GM23248 (cell line): ENCODE measurements around the gene OMP. TPM values are rescaled to one million over a fixed set of nuclear protein-coding genes. Genes with fewer than 3 reads are reported as not detected.

Experiments
- DNase-seq: peaks from one replicate; pipeline ENCODE4 v3.0.0-alpha.2; 2015
- H2AFZ ChIP-seq: fragments of 200-600 bp; sonication (generic); 2 replicates; pipeline ENCODE4 v1.6.1; 2016; ENCODE audit warnings: antibody characterized with exemption
- H3F3A ChIP-seq: fragments of 200-600 bp; sonication (generic); 2 replicates; pipeline ENCODE4 v1.6.1; 2016; ENCODE audit warnings: mild to moderate bottlenecking, antibody characterized with exemption, mixed run types; ENCODE audit not compliant: insufficient read depth
- H3K27ac ChIP-seq: fragments of 200-600 bp; sonication (generic); 2 replicates; pipeline ENCODE4 v1.5.1; 2016; ENCODE audit warnings: mild to moderate bottlenecking
- H3K27me3 ChIP-seq: fragments of 200-600 bp; sonication (generic); replicated peaks from 2 replicates; pipeline ENCODE4 v1.6.1; 2016; ENCODE audit warnings: mild to moderate bottlenecking; ENCODE audit not compliant: insufficient read depth
- H3K36me3 ChIP-seq: fragments of 200-600 bp; sonication (generic); 2 replicates; pipeline ENCODE4 v1.6.1; 2016; ENCODE audit warnings: low read depth, mild to moderate bottlenecking
- H3K4me1 ChIP-seq: fragments of 200-600 bp; sonication (generic); 2 replicates; pipeline ENCODE4 v1.6.1; 2016; ENCODE audit warnings: mild to moderate bottlenecking; ENCODE audit not compliant: insufficient read depth
- H3K4me2 ChIP-seq: fragments of 200-600 bp; sonication (generic); one replicate; pipeline ENCODE4 v1.6.1; 2016; ENCODE audit warnings: mild to moderate bottlenecking; ENCODE audit not compliant: unreplicated experiment
- H3K4me3 ChIP-seq: fragments of 200-600 bp; sonication (generic); 2 replicates; pipeline ENCODE4 v1.5.1; 2016; ENCODE audit warnings: mild to moderate bottlenecking
- H3K79me2 ChIP-seq: fragments of 200-600 bp; sonication (generic); 2 replicates; pipeline ENCODE4 v1.6.1; 2016; ENCODE audit warnings: mild to moderate bottlenecking; ENCODE audit not compliant: insufficient read depth
- H3K9ac ChIP-seq: fragments of 200-600 bp; sonication (generic); 2 replicates; pipeline ENCODE4 v1.6.1; 2016; ENCODE audit warnings: mild to moderate bottlenecking
- H3K9me2 ChIP-seq: fragments of 200-600 bp; sonication (generic); 2 replicates; pipeline ENCODE4 v1.6.1; 2016; ENCODE audit warnings: mixed run types, mild to moderate bottlenecking, moderate library complexity; ENCODE audit not compliant: insufficient read depth
- H3K9me3 ChIP-seq: fragments of 200-600 bp; sonication (generic); one replicate; pipeline ENCODE4 v1.6.1; 2017; ENCODE audit warnings: low read depth
- H4K20me1 ChIP-seq: fragments of 200-600 bp; sonication (generic); 2 replicates; pipeline ENCODE4 v1.6.0; 2016; ENCODE audit not compliant: insufficient read depth
- EZH2 ChIP-seq: fragments of 200-600 bp; sonication (generic); IDR thresholded peaks from 2 replicates; pipeline ENCODE4 v1.6.1; 2018; ENCODE audit warnings: antibody characterized with exemption, mild to moderate bottlenecking; ENCODE audit not compliant: insufficient read depth, poor library complexity, severe bottlenecking
- EZH2phosphoT487 ChIP-seq: fragments of 200-600 bp; sonication (generic); IDR thresholded peaks from 2 replicates; pipeline ENCODE4 v1.6.1; 2018; ENCODE audit warnings: antibody characterized with exemption, moderate library complexity, mild to moderate bottlenecking, low read depth; ENCODE audit not compliant: insufficient read depth
- WGBS, 2 experiments: methylation state at CpG; one replicate each; pipeline ENCODE4 v1.1.6; 2015 to 2017; ENCODE audit warnings: low lambda C conversion rate in 2 of 2, low coverage in 1 of 2; ENCODE audit errors: missing lambda C conversion rate in 2 of 2; 5-methylcytosine and 5-hydroxymethylcytosine counted together
- in situ Hi-C: fragments of 300-500 bp; cut with MboI; formaldehyde crosslinking; loops from 2 replicates; pipeline ENCODE4 v1.15.0; 2020
- polyA plus RNA-seq: library from polyadenylated mRNA; unstranded; fragments of >200 nt; fragmentation: Nextera tagmentation; extraction: Ambion mirVana; gene quantifications from 2 replicates; pipeline ENCODE4 v1.2.1, GENCODE V29; 2016
- total RNA-seq: library from RNA; depleted of rRNA; stranded (reverse); fragments of >200 nt; shearing (Covaris generic); gene quantifications from 2 replicates; pipeline ENCODE4 v1.2.3, GENCODE V29; 2014

OMP gene
- total and polyA plus RNA-seq, 2 experiments from 2014 or later: not detected

GRCh38 chr11:77115956-77116355 lies 13.3 kb downstream of the OMP start:
- no peak overlapping the region for H3K4me3 ChIP-seq
- no peak overlapping the region for H3K4me2 ChIP-seq
- H3F3A ChIP-seq: no peaks in the 10 kb centered on the region
- in situ Hi-C loops: no loop called here
- no peaks in the 10 kb centered on the region for H3K27me3 ChIP-seq
- H3K9ac ChIP-seq: no peak overlapping the region
- H3K27ac ChIP-seq: no peak overlapping the region
- DNase-seq: no peak
- peaks cover 8% of the 10 kb centered on the region; the same call in 1 of the 2 replicates for H3K4me1 ChIP-seq
- 94 to 98% methylated on average over 13 to 15 of the region's 15 CpGs for WGBS, 2 experiments
- no peaks in the 10 kb centered on the region for H4K20me1 ChIP-seq
- H2AFZ ChIP-seq: no peak overlapping the region
- H3K9me2 ChIP-seq: no peaks in the 10 kb centered on the region
- H3K79me2 ChIP-seq: no peaks in the 10 kb centered on the region
- TF ChIP-seq EZH2phosphoT487 (no peak), EZH2 (no peak)
- H3K9me3 ChIP-seq: no peaks in the 10 kb centered on the region
- no peaks in the 10 kb centered on the region for H3K36me3 ChIP-seq

GRCh38 chr11:77117492-77117891 lies 14.9 kb downstream of the OMP start:
- TF ChIP-seq EZH2 (no peak), EZH2phosphoT487 (no peak)
- 85 to 89% methylated on average over 7 of the region's 7 CpGs for WGBS, 2 experiments
- H3K79me2 ChIP-seq: no peaks in the 10 kb centered on the region

GRCh38 chr11:77118086-77118485 lies 15.4 kb downstream of the OMP start:
- H3K36me3 ChIP-seq: no peaks in the 10 kb centered on the region

More at GRCh38 chr11:77117492-77117891, 14.9 kb downstream of the OMP start:
- no peaks in the 10 kb centered on the region for H3K36me3 ChIP-seq
- no peaks in the 10 kb centered on the region for H3K27me3 ChIP-seq
- H4K20me1 ChIP-seq: no peaks in the 10 kb centered on the region
- no peak overlapping the region for H3K27ac ChIP-seq
- no peaks in the 10 kb centered on the region for H3K9me2 ChIP-seq
- H3F3A ChIP-seq: no peaks in the 10 kb centered on the region
- H3K4me1 ChIP-seq: no peaks in the 10 kb centered on the region
- no peak overlapping the region for H3K9ac ChIP-seq
- no peaks in the 10 kb centered on the region for H3K9me3 ChIP-seq
- no peak for DNase-seq
- H3K4me3 ChIP-seq: no peak overlapping the region
- no peak overlapping the region for H2AFZ ChIP-seq
- in situ Hi-C loops: no loop called here
- no peak overlapping the region for H3K4me2 ChIP-seq

GRCh38 chr11:77118971-77119370 lies 16.3 kb downstream of the OMP start:
- 97% methylated on average over 11 to 12 of the region's 12 CpGs for whole genome bisulfite sequencing, 2 experiments
- Histone ChIP-seq H3K79me2 (no peaks in the 10 kb centered on the region), H3K9me3 (no peaks in the 10 kb centered on the region)

More at GRCh38 chr11:77118086-77118485, 15.4 kb downstream of the OMP start:
- H3K4me1 ChIP-seq: no peaks in the 10 kb centered on the region
- TF ChIP-seq EZH2phosphoT487 (no peak), EZH2 (no peak)
- H3F3A ChIP-seq: no peaks in the 10 kb centered on the region
- H3K4me2 ChIP-seq: no peak overlapping the region
- no peak for DNase-seq
- no peaks in the 10 kb centered on the region for H3K79me2 ChIP-seq
- no peak overlapping the region for H3K27ac ChIP-seq
- H3K9me2 ChIP-seq: no peaks in the 10 kb centered on the region
- no peak overlapping the region for H2AFZ ChIP-seq
- WGBS, 2 experiments: 96 to 98% methylated on average over 12 to 17 of the region's 17 CpGs
- no peak overlapping the region for H3K9ac ChIP-seq
- H3K27me3 ChIP-seq: no peaks in the 10 kb centered on the region
- H3K4me3 ChIP-seq: no peak overlapping the region
- H3K9me3 ChIP-seq: no peaks in the 10 kb centered on the region
- in situ Hi-C loops: no loop called here
- H4K20me1 ChIP-seq: no peaks in the 10 kb centered on the region

GRCh38 chr11:77119531-77119936 lies 16.9 kb downstream of the OMP start:
- Histone ChIP-seq H3K27ac (no peak overlapping the region), H3K9ac (no peak overlapping the region), H3K9me3 (no peaks in the 10 kb centered on the region), H3K79me2 (no peaks in the 10 kb centered on the region), H4K20me1 (no peaks in the 10 kb centered on the region), H3K4me1 (no peaks in the 10 kb centered on the region), H3K27me3 (no peaks in the 10 kb centered on the region), H3K36me3 (no peaks in the 10 kb centered on the region), H3K4me3 (no peak overlapping the region), H3K4me2 (no peak overlapping the region), H3F3A (no peaks in the 10 kb centered on the region), H3K9me2 (no peaks in the 10 kb centered on the region), H2AFZ (no peak overlapping the region)
- 90 to 92% methylated on average over 9 of the region's 9 CpGs for WGBS, 2 experiments
- no peak for DNase-seq
- TF ChIP-seq EZH2 (no peak), EZH2phosphoT487 (no peak)
- in situ Hi-C loops: no loop called here

More at GRCh38 chr11:77118971-77119370, 16.3 kb downstream of the OMP start:
- Histone ChIP-seq H2AFZ (no peak overlapping the region), H3K9ac (no peak overlapping the region), H3F3A (no peaks in the 10 kb centered on the region), H3K4me3 (no peak overlapping the region), H3K27me3 (no peaks in the 10 kb centered on the region), H4K20me1 (no peaks in the 10 kb centered on the region), H3K4me1 (no peaks in the 10 kb centered on the region), H3K9me2 (no peaks in the 10 kb centered on the region), H3K27ac (no peak overlapping the region), H3K4me2 (no peak overlapping the region), H3K36me3 (no peaks in the 10 kb centered on the region)
- in situ Hi-C loops: no loop called here
- no peak for TF ChIP-seq EZH2
- no peak for TF ChIP-seq EZH2phosphoT487
- no peak for DNase-seq
